K562 (cell line): Measurements from ENCODE around the gene ATF3. TPM values are rescaled to one million over a fixed set of nuclear protein-coding genes. Genes with fewer than 3 reads are reported as not detected.

ENCODE experiments used
- ATAC-seq: fragments of 200-7000 bp; cut with Tn5 transposase; 3 replicates; pipeline ENCODE4 v1.9.1; 2020; ENCODE audit warnings: moderate library complexity
- BruUV-seq: library from RNA; stranded (reverse); fragments of 400-500 nt; replicated peaks from 2 replicates; lab custom pipeline; 2021; lab: Mats Ljungman, UMichigan
- CTCF ChIA-PET: fragments of 300-600 bp; formaldehyde crosslinking; extraction: SDS; loops from one replicate; lab custom pipeline; 2021; ENCODE audit warnings: low intra/inter-chr PET ratio; lab: Yijun Ruan, JAX
- POLR2A ChIA-PET: fragments of 300-600, 350-650 bp; sonication (Branson Sonifier 250); formaldehyde crosslinking; extraction: SDS; loops from one replicate; lab custom pipeline; 2021; ENCODE audit warnings: antibody characterized with exemption, inconsistent platforms; lab: Yijun Ruan, JAX
- DNase-seq, 4 experiments: peaks; one replicate each; pipeline versions ENCODE4 v3.0.0 to v3.0.0-alpha.2; 2011 to 2018; ENCODE audit warnings: low spot score in 3 of 4, mixed read lengths in 3 of 4; ENCODE audit errors: extremely low read depth in 1 of 4
- FAIRE-seq: peaks from 2 replicates; lab custom pipeline; 2011; peaks lifted over from hg19 to GRCh38; lab: Jason Lieb, UNC
- H2AFZ ChIP-seq: 2 replicates; pipeline ENCODE4 v1.6.0; 2011; ENCODE audit warnings: low read depth, low read length, control low read depth, inconsistent platforms
- H3K27ac ChIP-seq: fragments of 200-600 bp; 3 replicates; pipeline ENCODE4 v1.8.0; 2011; ENCODE audit warnings: low read depth, mild to moderate bottlenecking, control low read depth, inconsistent platforms, low read length, moderate library complexity, mixed read lengths; ENCODE audit errors: extremely low read depth
- H3K27me3 ChIP-seq, 2 experiments: fragments of 300-600 bp in 1 of 2; 2 replicates in 1 of 2; 3 replicates in 1 of 2; pipeline versions ENCODE4 v1.6.0 to v1.8.0; 2011; ENCODE audit warnings: inconsistent platforms in 2 of 2, low read length in 2 of 2, mild to moderate bottlenecking in 1 of 2, mixed read lengths in 1 of 2, moderate library complexity in 1 of 2; ENCODE audit not compliant: control insufficient read depth in 2 of 2, insufficient read depth in 2 of 2
- H3K36me3 ChIP-seq: fragments of 300-600 bp; 3 replicates; pipeline ENCODE4 v1.8.0; 2011; ENCODE audit warnings: mild to moderate bottlenecking, low read length, inconsistent platforms; ENCODE audit not compliant: control insufficient read depth, insufficient read depth
- H3K4me1 ChIP-seq, 2 experiments: fragments of 200-600 bp in 1 of 2; replicated peaks in 1 of 2; 2 replicates in 1 of 2; 3 replicates in 1 of 2; pipeline versions ENCODE4 v1.5.1 to v1.8.0; 2011; ENCODE audit warnings: inconsistent platforms in 2 of 2, low read length in 2 of 2, mild to moderate bottlenecking in 1 of 2, mixed read lengths in 1 of 2, moderate library complexity in 1 of 2; ENCODE audit not compliant: control insufficient read depth in 2 of 2, insufficient read depth in 2 of 2
- H3K4me2 ChIP-seq: 2 replicates; pipeline ENCODE4 v1.6.1; 2011; ENCODE audit warnings: low read length, control low read depth, inconsistent platforms, mixed read lengths; ENCODE audit not compliant: insufficient read depth
- H3K4me3 ChIP-seq: fragments of 200-600 bp; sonication (generic), shearing (Covaris generic); 2 replicates; pipeline ENCODE4 v1.5.1; 2016; ENCODE audit warnings: control low read depth, inconsistent platforms
- H3K79me2 ChIP-seq: fragments of 200-600 bp; 3 replicates; pipeline ENCODE4 v1.8.0; 2011; ENCODE audit warnings: low read length, inconsistent platforms; ENCODE audit not compliant: control insufficient read depth, insufficient read depth
- H3K9ac ChIP-seq, 2 experiments: 2 replicates each; pipeline versions ENCODE4 v1.6.0 to v1.6.1; 2011; ENCODE audit warnings: low read depth in 2 of 2, low read length in 2 of 2, control low read depth in 1 of 2, inconsistent platforms in 1 of 2, mild to moderate bottlenecking in 1 of 2, mixed read lengths in 1 of 2; ENCODE audit not compliant: insufficient read depth in 1 of 2
- H3K9me1 ChIP-seq: one replicate; pipeline ENCODE4 v1.6.0; 2011; ENCODE audit warnings: inconsistent platforms, mild to moderate bottlenecking, low read length, moderate library complexity; ENCODE audit not compliant: control insufficient read depth, insufficient read depth
- H3K9me3 ChIP-seq: replicated peaks from 2 replicates; pipeline ENCODE4 v1.5.1; 2011; ENCODE audit warnings: low read depth, low read length, inconsistent platforms; ENCODE audit not compliant: control insufficient read depth, insufficient read depth
- H4K20me1 ChIP-seq: replicated peaks from 2 replicates; pipeline ENCODE4 v1.6.1; 2011; ENCODE audit warnings: low read length, inconsistent platforms, mixed read lengths; ENCODE audit not compliant: control insufficient read depth, insufficient read depth
- E2F6 ChIP-seq, 2 experiments: IDR thresholded peaks; 2 replicates each; pipeline ENCODE4 v1.6.1; 2011; ENCODE audit warnings: borderline replicate concordance in 1 of 2, control low read depth in 1 of 2, low read depth in 1 of 2, low read length in 1 of 2, mild to moderate bottlenecking in 1 of 2, mixed read lengths in 1 of 2, moderate library complexity in 1 of 2; ENCODE audit not compliant: insufficient read depth in 1 of 2, insufficient read length in 1 of 2, poor library complexity in 1 of 2, severe bottlenecking in 1 of 2; ENCODE audit errors: extremely low read depth in 1 of 2
- ESRRA ChIP-seq: fragments of 450-650 bp; IDR thresholded peaks from 2 replicates; pipeline ENCODE4 v1.6.1; 2014; ENCODE audit warnings: low read depth, mild to moderate bottlenecking, moderate library complexity, borderline replicate concordance
- HDAC2 ChIP-seq: fragments of 450-650 bp; IDR thresholded peaks from 2 replicates; pipeline ENCODE4 v1.6.1; 2016; ENCODE audit warnings: mild to moderate bottlenecking
- KAT8 ChIP-seq: fragments of 450-650 bp; IDR thresholded peaks from 2 replicates; pipeline ENCODE4 v1.6.1; 2016; ENCODE audit warnings: low read depth, mild to moderate bottlenecking
- NR4A1 ChIP-seq, 2 experiments: fragments of 250-450 bp in 1 of 2; fragments of 450-650 bp in 1 of 2; sonication (Bioruptor Pico) in 1 of 2; IDR thresholded peaks; 2 replicates each; pipeline versions ENCODE4 v1.4.0 to v1.6.1; 2016 to 2020; ENCODE audit warnings: mild to moderate bottlenecking in 2 of 2, missing compliant biosample characterization in 1 of 2, missing genetic modification characterization in 1 of 2, moderate library complexity in 1 of 2
- PKNOX1 ChIP-seq: fragments of 450-650 bp; IDR thresholded peaks from 2 replicates; pipeline ENCODE4 v1.6.1; 2016
- RBM25 ChIP-seq: fragments of 200-400 bp; formaldehyde crosslinking; IDR thresholded peaks from 2 replicates; pipeline ENCODE4 v1.6.1; 2018; ENCODE audit warnings: low read length, low read depth, moderate library complexity; ENCODE audit not compliant: severe bottlenecking
- RCOR1 ChIP-seq, 2 experiments: IDR thresholded peaks; 2 replicates each; pipeline ENCODE4 v1.6.1; 2012; ENCODE audit warnings: low read depth in 2 of 2, low read length in 2 of 2, borderline replicate concordance in 1 of 2, improper control_type of control experiment in 1 of 2
- SAFB ChIP-seq: fragments of 200-400 bp; formaldehyde crosslinking; IDR thresholded peaks from 2 replicates; pipeline ENCODE4 v1.6.1; 2017; ENCODE audit warnings: low read depth, low read length, borderline replicate concordance
- TCF15 ChIP-seq: fragments of 250-450 bp; sonication (Bioruptor Pico); IDR thresholded peaks from 2 replicates; pipeline ENCODE4 v1.8.0; 2022; ENCODE audit warnings: moderate library complexity, mild to moderate bottlenecking, inconsistent platforms
- WHSC1 ChIP-seq: IDR thresholded peaks from one replicate; pipeline ENCODE4 v1.6.1; 2012; ENCODE audit warnings: low read length, control low read depth, inconsistent platforms
- WGBS: fragments of 100-300 bp; shearing (Covaris generic); methylation state at CpG from one replicate; pipeline ENCODE4 v1.1.6; 2016; ENCODE audit warnings: low coverage, mixed read lengths; ENCODE audit not compliant: insufficient coverage; ENCODE audit errors: missing lambda C conversion rate; 5-methylcytosine and 5-hydroxymethylcytosine counted together
- in situ Hi-C: fragments of 300-500 bp; cut with MboI; formaldehyde crosslinking; loops from 4 replicates; pipeline ENCODE4 v1.15.0; 2018; ENCODE audit warnings: inconsistent platforms, mixed read lengths
- intact Hi-C: fragments of 100-400 bp; cut with micrococcal nuclease; formaldehyde crosslinking; loops from 2 replicates; pipeline ENCODE4 v1.14.2; 2022
- polyA plus RNA-seq, 8 experiments: library from polyadenylated mRNA; depleted of rRNA in 4 of 8; stranded (reverse) in 5 of 8; unstranded in 3 of 8; fragments of >200 nt; fragmentation: Nextera tagmentation in 2 of 8; fragmentation: Illumina TruSeq in 1 of 8; extraction: Ambion mirVana in 2 of 8; extraction: Trizol in 1 of 8; gene quantifications; 2 replicates each; pipeline versions ENCODE4 v1.2.1 to v1.2.3, GENCODE V29; 2011 to 2014; ENCODE audit warnings: inconsistent platforms in 1 of 8, missing spikeins in 1 of 8
- total RNA-seq, 7 experiments: library from RNA; depleted of rRNA in 6 of 7; stranded (reverse); fragments of >200 nt in 6 of 7; fragmentation: Illumina TruSeq in 2 of 7; extraction: Trizol in 2 of 7; gene quantifications; 2 replicates each; pipeline versions ENCODE4 v1.2.1 to v1.2.3, GENCODE V29; 2011 to 2021; ENCODE audit warnings: low replicate concordance in 1 of 7

The ATF3 gene
- total and polyA plus RNA-seq, 9 of the 15 experiments (the other 6 are each of a cell fraction or from before 2014, with no cell fraction given), result 3.5 to 28.2 (median 19.8) TPM

DNA sequence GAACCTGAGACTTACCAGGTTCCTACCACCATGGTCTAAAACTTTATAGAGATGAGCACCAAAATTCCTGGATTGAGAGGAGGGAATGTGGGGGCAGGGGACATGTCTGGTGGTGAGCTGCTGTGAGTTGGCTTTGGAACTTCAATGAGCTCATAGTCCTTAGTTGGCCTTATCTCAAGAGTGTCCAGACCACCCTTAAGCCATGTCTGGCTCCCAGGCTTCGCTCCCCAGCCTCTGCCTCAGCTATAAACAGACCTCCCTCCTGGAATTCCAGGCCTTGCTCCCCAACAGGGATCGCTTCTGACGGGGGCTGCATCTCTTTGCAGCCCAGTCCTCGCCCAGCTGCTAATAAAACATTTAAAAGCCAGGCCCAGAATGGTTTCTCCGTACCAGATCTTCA lies 19.5 kb downstream of the ATF3 start:
- no peak for TF ChIP-seq HDAC2
- Histone ChIP-seq H2AFZ (no peak overlapping the region), H3K36me3 (no peaks in the 10 kb centered on the region), H3K9me1 (no peaks in the 10 kb centered on the region), H3K4me1 (peaks cover 0 to 4% of the 10 kb centered on the region in 2 experiments; a peak in 2 of 5 replicates), H3K4me2 (no peak overlapping the region), H3K4me3 (no peak overlapping the region), H3K9me3 (no peaks in the 10 kb centered on the region), H3K27me3 (peaks cover 57 to 66% of the 10 kb centered on the region in 2 experiments), H3K79me2 (no peaks in the 10 kb centered on the region), H3K9ac (no peak overlapping the region), H4K20me1 (no peaks in the 10 kb centered on the region; the same call in 1 of the 2 replicates), H3K27ac (no peak overlapping the region)
- no peak for FAIRE-seq
- intact Hi-C loops (no loop called here), in situ Hi-C loops (no loop called here)
- POLR2A ChIA-PET, result interaction anchor here (0.9 to 3.7 kb wide), 3 partner anchors 9 to 19 kb away, joined by 4 to 22 read pairs (median 8); partner anchors contain the start of gene ATF3
- no TSS peak for BruUV-seq
- no peak for DNase-seq
- WGBS, result 6% methylated on average over 5 of the region's 5 CpGs
- ATAC-seq, result no peak
- CTCF ChIA-PET, result no interaction called here

GRCh38 chr1:212628813-212629415 lies 20.4 kb downstream of the ATF3 start:
- Histone ChIP-seq H3K79me2 (no peaks in the 10 kb centered on the region), H3K4me1 (peaks cover 0 to 4% of the 10 kb centered on the region in 2 experiments; a peak in 2 of 5 replicates), H3K27ac (no peak overlapping the region), H3K9ac (no peak overlapping the region), H2AFZ (no peak overlapping the region), H3K9me3 (no peaks in the 10 kb centered on the region), H3K4me3 (no peak overlapping the region), H3K9me1 (no peaks in the 10 kb centered on the region), H4K20me1 (no peaks in the 10 kb centered on the region), H3K36me3 (no peaks in the 10 kb centered on the region), H3K4me2 (no peak overlapping the region), H3K27me3 (peaks cover 51 to 66% of the 10 kb centered on the region in 2 experiments)
- in situ Hi-C loops, result no loop called here
- DNase-seq, result no peak
- WGBS, result 5% methylated on average over 7 of the region's 7 CpGs
- ChIA-PET CTCF (no interaction called here), POLR2A (interaction anchor here (1.6 to 2.1 kb wide), 2 partner anchors 10 to 21 kb away, joined by 7 to 8 read pairs; partner anchors contain the start of gene ATF3)
- no peak for ATAC-seq
- BruUV-seq, result no TSS peak
- intact Hi-C loops, result no loop called here
- no peak for FAIRE-seq
- TF ChIP-seq E2F6 (IDR thresholded peaks at IDR 0.05; ENCODE audit: borderline replicate concordance in 1 of 2, extremely low read depth in 1 of 2, insufficient read depth in 1 of 2, insufficient read length in 1 of 2, low read depth in 1 of 2, low read length in 1 of 2, poor library complexity in 1 of 2, severe bottlenecking in 1 of 2) (no peak), KAT8 (no peak), PKNOX1 (peak; percentile 15; the same call in 1 of the 2 replicates), ESRRA (peak; percentile 27; the same call in 1 of the 2 replicates), TCF15 (CRISPR knock-in tag) (no peak), RBM25 (no peak), SAFB (no peak), NR4A1 (CRISPR knock-in tag; IDR thresholded peaks at IDR 0.05) (no peak), NR4A1 (tag; IDR thresholded peaks at IDR 0.05) (no peak), WHSC1 (no peak), RCOR1 (IDR thresholded peaks at IDR 0.05; ENCODE audit: borderline replicate concordance in 1 of 2, low read depth in 2 of 2, low read length in 2 of 2) (no peak)
